HG03175 (cell line): Measurements from ENCODE around the gene CORO2A.
"Not testable (repeated sequence)": the region's sequence is repeated elsewhere in the genome, so short reads cannot be mapped to it uniquely, and the experiment has no call there.

ENCODE experiments used
- ATAC-seq: cut with Tn5 transposase; IDR thresholded peaks from one replicate; pipeline ENCODE4 v1.9.1; 2021; ENCODE audit warnings: mild to moderate bottlenecking, moderate library complexity; ENCODE audit not compliant: unreplicated experiment

Gene CORO2A

GRCh38 chr9:98144076-98144475 is 48.4 kb downstream of the CORO2A start:
- ATAC-seq: no peak

- ATAC-seq: no peak
Measured at GRCh38 chr9:98142925-98143481, 49.4 kb downstream of the CORO2A start.

- ATAC-seq: no peak
Measured at GRCh38 chr9:98142182-98142907, 50.1 kb downstream of the CORO2A start.

- no peak for ATAC-seq
Measured at GRCh38 chr9:98140503-98140902, 51.9 kb downstream of the CORO2A start.

- ATAC-seq: no peak
Measured at GRCh38 chr9:98136489-98136888, 55.9 kb downstream of the CORO2A start.

GRCh38 chr9:98135938-98136337 is 56.5 kb downstream of the CORO2A start:
- ATAC-seq: no peak

GRCh38 chr9:98135558-98135934 is 56.9 kb downstream of the CORO2A start:
- ATAC-seq: no peak

GRCh38 chr9:98134702-98135557 is 57.5 kb downstream of the CORO2A start:
- ATAC-seq: no peak

- no peak for ATAC-seq
Measured at GRCh38 chr9:98132806-98133631, 59.4 kb downstream of the CORO2A start.

GRCh38 chr9:98132158-98132557 is 60.3 kb downstream of the CORO2A start:
- ATAC-seq: no peak

GRCh38 chr9:98130576-98131228 is 61.7 kb downstream of the CORO2A start:
- no peak for ATAC-seq

GRCh38 chr9:98130060-98130459 is 62.4 kb downstream of the CORO2A start:
- not testable (repeated sequence) for ATAC-seq

- ATAC-seq: peak; percentile 92
Measured at GRCh38 chr9:98129451-98129881, 63.0 kb downstream of the CORO2A start.

GRCh38 chr9:98128316-98128715 is 64.1 kb downstream of the CORO2A start:
- ATAC-seq: no peak

GRCh38 chr9:98127226-98127625 is 65.2 kb downstream of the CORO2A start:
- no peak for ATAC-seq

GRCh38 chr9:98124637-98125426 is 67.6 kb downstream of the CORO2A start:
- ATAC-seq: no peak

GRCh38 chr9:98124091-98124490 is 68.3 kb downstream of the CORO2A start:
- not testable (repeated sequence) for ATAC-seq

GRCh38 chr9:98121058-98121457 is 71.4 kb downstream of the CORO2A start:
- no peak for ATAC-seq

GRCh38 chr9:98120476-98120875 is 72.0 kb downstream of the CORO2A start:
- ATAC-seq: no peak
